HCT116 (cell line): ENCODE measurements around the gene PCBP3. TPM values are rescaled to one million over a fixed set of nuclear protein-coding genes. Genes with fewer than 3 reads are reported as not detected.

ENCODE experiments used
- ATAC-seq: fragments of 200-7000 bp; cut with Tn5 transposase; 2 replicates; pipeline ENCODE4 v1.9.1; 2020; ENCODE audit warnings: mild to moderate bottlenecking, moderate library complexity
- BruUV-seq: library from RNA; stranded (reverse); fragments of 400-500 nt; replicated peaks from 2 replicates; lab custom pipeline; 2021; lab: Mats Ljungman, UMichigan
- CTCF ChIA-PET: fragments of 300-600 bp; sonication (Branson Sonifier 250); formaldehyde crosslinking; loops from one replicate; lab custom pipeline; 2021; ENCODE audit warnings: antibody characterized with exemption; lab: Charles Lee
- POLR2A ChIA-PET: fragments of 300-600, 350-600 bp; sonication (Branson Sonifier 250); formaldehyde crosslinking; loops from one replicate; lab custom pipeline; 2021; ENCODE audit warnings: antibody characterized with exemption; lab: Charles Lee
- RAD21 ChIA-PET, 2 experiments: fragments of 300-600 bp; sonication (Branson Sonifier 250); formaldehyde crosslinking; loops; one replicate each; lab custom pipeline; 2023; ENCODE audit warnings: low total read pairs in 2 of 2; ENCODE audit not compliant: uncharacterized antibody in 2 of 2, unreplicated experiment in 2 of 2, low non-redundant PET in 1 of 2; lab: Charles Lee
- DNase-seq: peaks from one replicate; pipeline ENCODE4 v3.0.0-alpha.2; 2010; ENCODE audit warnings: low read depth, low spot score
- H2AFZ ChIP-seq: fragments of 200-600 bp; shearing (Covaris generic), sonication (generic); 2 replicates; pipeline ENCODE4 v1.6.1; 2017; ENCODE audit warnings: low read depth, mixed run types, mixed read lengths, antibody characterized with exemption, low read length; ENCODE audit not compliant: poor library complexity, severe bottlenecking
- H3K27ac ChIP-seq: 2 replicates; pipeline ENCODE4 v1.5.1; 2012; ENCODE audit warnings: low read depth, low read length
- H3K27me3 ChIP-seq: fragments of 200-600 bp; sonication (generic); 2 replicates; pipeline ENCODE4 v1.6.1; 2016; ENCODE audit warnings: mixed run types, low read length, mixed read lengths; ENCODE audit not compliant: insufficient read depth
- H3K36me3 ChIP-seq, 2 experiments: fragments of 200-500 bp in 1 of 2; fragments of 200-600 bp in 1 of 2; sonication (Bioruptor generic) in 1 of 2; sonication (generic) in 1 of 2; 2 replicates each; pipeline versions ENCODE4 v1.5.1 to v1.6.1; 2014 to 2016; ENCODE audit warnings: low read length in 2 of 2, inconsistent platforms in 1 of 2, mixed read lengths in 1 of 2, mixed run types in 1 of 2; ENCODE audit not compliant: insufficient read depth in 2 of 2, control insufficient read depth in 1 of 2
- H3K4me1 ChIP-seq, 2 experiments: fragments of 200-600 bp in 1 of 2; sonication (generic) in 1 of 2; 2 replicates each; pipeline versions ENCODE4 v1.5.1 to v1.6.1; 2012 to 2017; ENCODE audit warnings: low read length in 2 of 2, inconsistent platforms in 1 of 2, mild to moderate bottlenecking in 1 of 2, mixed read lengths in 1 of 2, mixed run types in 1 of 2, moderate library complexity in 1 of 2; ENCODE audit not compliant: insufficient read depth in 2 of 2, control insufficient read depth in 1 of 2
- H3K4me2 ChIP-seq: fragments of 200-600 bp; sonication (generic); 2 replicates; pipeline ENCODE4 v1.6.1; 2017; ENCODE audit warnings: mixed run types, low read length, mixed read lengths
- H3K4me3 ChIP-seq, 2 experiments: fragments of 200-600 bp in 1 of 2; sonication (generic) in 1 of 2; replicated peaks in 1 of 2; 2 replicates each; pipeline ENCODE4 v1.5.1; 2011 to 2016; ENCODE audit warnings: low read length in 2 of 2, control low read depth in 1 of 2, low read depth in 1 of 2, mild to moderate bottlenecking in 1 of 2, mixed read lengths in 1 of 2, mixed run types in 1 of 2
- H3K79me2 ChIP-seq: fragments of 200-600 bp; sonication (generic); 2 replicates; pipeline ENCODE4 v1.6.1; 2017; ENCODE audit warnings: mild to moderate bottlenecking, mixed run types, low read length, moderate library complexity, mixed read lengths; ENCODE audit not compliant: insufficient read depth
- H3K9ac ChIP-seq: fragments of 200-600 bp; sonication (generic); 2 replicates; pipeline ENCODE4 v1.6.1; 2016; ENCODE audit warnings: low read length, mixed read lengths
- H3K9me2 ChIP-seq: fragments of 200-600 bp; sonication (generic), shearing (Covaris generic); 2 replicates; pipeline ENCODE4 v1.6.1; 2017; ENCODE audit warnings: mixed run types, mild to moderate bottlenecking, moderate library complexity; ENCODE audit not compliant: insufficient read depth
- H3K9me3 ChIP-seq, 2 experiments: fragments of 200-500 bp in 1 of 2; fragments of 200-600 bp in 1 of 2; sonication (Bioruptor generic) in 1 of 2; sonication (generic) in 1 of 2; 2 replicates each; pipeline ENCODE4 v1.6.1; 2014 to 2017; ENCODE audit warnings: low read length in 2 of 2, mixed read lengths in 2 of 2, inconsistent platforms in 1 of 2, low read depth in 1 of 2, mild to moderate bottlenecking in 1 of 2, mixed run types in 1 of 2, moderate library complexity in 1 of 2; ENCODE audit not compliant: control insufficient read depth in 1 of 2, insufficient read depth in 1 of 2
- H4K20me1 ChIP-seq: fragments of 200-600 bp; sonication (generic), shearing (Covaris generic); 2 replicates; pipeline ENCODE4 v1.6.1; 2017; ENCODE audit warnings: mixed run types, mild to moderate bottlenecking, moderate library complexity; ENCODE audit not compliant: insufficient read depth
- CEBPB ChIP-seq: IDR thresholded peaks from 2 replicates; pipeline ENCODE4 v1.6.1; 2012; ENCODE audit warnings: low read depth
- EZH2 ChIP-seq: fragments of 200-600 bp; sonication (generic); IDR thresholded peaks from 2 replicates; pipeline ENCODE4 v1.6.1; 2017; ENCODE audit warnings: antibody characterized with exemption, mixed run types
- EZH2phosphoT487 ChIP-seq: fragments of 200-600 bp; IDR thresholded peaks from 2 replicates; pipeline ENCODE4 v1.6.1; 2018; ENCODE audit warnings: antibody characterized with exemption, borderline replicate concordance
- POLR2A ChIP-seq: IDR thresholded peaks from 2 replicates; pipeline ENCODE4 v1.7.0; 2011; ENCODE audit warnings: borderline replicate concordance; ENCODE audit not compliant: insufficient read depth, insufficient read length; ENCODE audit errors: extremely low read depth
- POLR2AphosphoS5 ChIP-seq: IDR thresholded peaks from 2 replicates; pipeline ENCODE4 v1.6.1; 2011; ENCODE audit warnings: mild to moderate bottlenecking, low read depth, low read length, moderate library complexity
- RAD21 ChIP-seq: IDR thresholded peaks from 2 replicates; pipeline ENCODE4 v1.6.1; 2012; ENCODE audit warnings: low read depth, mild to moderate bottlenecking
- SIN3A ChIP-seq: IDR thresholded peaks from 2 replicates; pipeline ENCODE4 v1.6.1; 2012; ENCODE audit warnings: low read depth
- SRF ChIP-seq: IDR thresholded peaks from 2 replicates; pipeline ENCODE4 v1.6.1; 2012; ENCODE audit warnings: low read depth
- YY1 ChIP-seq: IDR thresholded peaks from 2 replicates; pipeline ENCODE4 v1.6.1; 2011; ENCODE audit warnings: low read length, low read depth, moderate library complexity, mild to moderate bottlenecking; ENCODE audit not compliant: insufficient replicate concordance; ENCODE audit errors: extremely low read depth
- ZNF274 ChIP-seq: fragments of 200-500 bp; sonication (Bioruptor generic); IDR thresholded peaks from 2 replicates; pipeline ENCODE4 v1.6.1; 2014; ENCODE audit warnings: mild to moderate bottlenecking, low read depth, low read length, inconsistent platforms
- intact Hi-C: fragments of 100-400 bp; cut with micrococcal nuclease; formaldehyde crosslinking; loops from 2 replicates; pipeline ENCODE4 v1.10.0; 2022
- total RNA-seq: library from RNA; stranded (reverse); gene quantifications from one replicate; pipeline ENCODE4 v1.2.1, GENCODE V29; 2021; ENCODE audit not compliant: unreplicated experiment
- TF ChIP-seq, protein P1 (sequence below), 3 experiments: fragments of 200-600 bp in 1 of 3; sonication (generic) in 1 of 3; IDR thresholded peaks in 2 of 3; conservative IDR thresholded peaks in 1 of 3; 2 replicates each; pipeline ENCODE4 v1.5.1; 2012 to 2017; ENCODE audit warnings: low read depth in 2 of 3, low read length in 2 of 3, antibody characterized with exemption in 1 of 3, borderline replicate concordance in 1 of 3, control low read depth in 1 of 3, mild to moderate bottlenecking in 1 of 3, mixed read lengths in 1 of 3, mixed run types in 1 of 3, moderate library complexity in 1 of 3; ENCODE audit not compliant: insufficient read depth in 1 of 3
- TF ChIP-seq, protein P2 (sequence below): IDR thresholded peaks from 2 replicates; pipeline ENCODE4 v1.6.1; 2012
- TF ChIP-seq, protein P3 (sequence below): IDR thresholded peaks from 2 replicates; pipeline ENCODE4 v1.6.1; 2012

The PCBP3 gene
- total RNA-seq, 1 experiment from 2014 or later: 3.1 TPM

DNA sequence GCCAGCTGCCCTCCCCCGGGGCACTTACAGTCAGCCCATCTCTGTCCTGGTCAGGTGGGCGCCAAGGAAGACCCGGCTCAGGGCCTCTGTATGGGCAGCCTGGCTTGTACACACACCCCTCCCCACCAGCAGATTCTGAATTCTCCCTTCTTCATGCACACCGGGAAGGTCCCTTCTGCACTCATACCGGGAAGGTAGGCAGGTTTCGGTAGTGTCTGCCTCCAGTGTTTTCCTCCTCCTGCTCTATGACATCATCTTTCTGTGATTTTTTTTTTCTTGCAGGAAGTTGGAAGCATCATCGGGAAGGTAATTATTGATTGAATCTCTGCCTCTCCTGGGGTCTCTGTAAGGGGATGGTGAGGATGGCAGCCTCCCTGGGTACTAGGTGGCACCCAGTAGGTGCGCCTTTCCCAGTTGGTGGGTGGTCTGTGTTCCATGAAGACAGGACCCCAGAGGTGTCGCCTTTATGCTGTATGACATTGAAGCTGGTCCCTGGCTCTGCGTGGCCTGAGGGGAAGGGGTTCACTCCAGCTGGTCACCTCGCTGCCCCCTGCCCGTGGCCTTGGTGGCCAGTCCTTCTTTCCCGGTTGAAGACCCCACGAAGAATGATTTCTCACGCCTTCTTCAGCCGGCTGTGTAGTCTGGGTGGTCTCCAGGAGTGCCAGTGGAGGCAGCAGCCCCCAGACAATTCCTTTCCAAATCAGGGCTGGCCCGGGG lies 255.9 kb downstream of the PCBP3 start (continued):
- TF ChIP-seq, protein P1, sequence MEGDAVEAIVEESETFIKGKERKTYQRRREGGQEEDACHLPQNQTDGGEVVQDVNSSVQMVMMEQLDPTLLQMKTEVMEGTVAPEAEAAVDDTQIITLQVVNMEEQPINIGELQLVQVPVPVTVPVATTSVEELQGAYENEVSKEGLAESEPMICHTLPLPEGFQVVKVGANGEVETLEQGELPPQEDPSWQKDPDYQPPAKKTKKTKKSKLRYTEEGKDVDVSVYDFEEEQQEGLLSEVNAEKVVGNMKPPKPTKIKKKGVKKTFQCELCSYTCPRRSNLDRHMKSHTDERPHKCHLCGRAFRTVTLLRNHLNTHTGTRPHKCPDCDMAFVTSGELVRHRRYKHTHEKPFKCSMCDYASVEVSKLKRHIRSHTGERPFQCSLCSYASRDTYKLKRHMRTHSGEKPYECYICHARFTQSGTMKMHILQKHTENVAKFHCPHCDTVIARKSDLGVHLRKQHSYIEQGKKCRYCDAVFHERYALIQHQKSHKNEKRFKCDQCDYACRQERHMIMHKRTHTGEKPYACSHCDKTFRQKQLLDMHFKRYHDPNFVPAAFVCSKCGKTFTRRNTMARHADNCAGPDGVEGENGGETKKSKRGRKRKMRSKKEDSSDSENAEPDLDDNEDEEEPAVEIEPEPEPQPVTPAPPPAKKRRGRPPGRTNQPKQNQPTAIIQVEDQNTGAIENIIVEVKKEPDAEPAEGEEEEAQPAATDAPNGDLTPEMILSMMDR (IDR thresholded peaks at IDR 0.05 in 2 of 3, conservative IDR thresholded peaks at IDR 0.05 in 1 of 3; ENCODE audit: borderline replicate concordance in 1 of 3, insufficient read depth in 1 of 3, low read depth in 2 of 3, low read length in 2 of 3): no peak
- TF ChIP-seq, all 23 proteins: peak for 0

GRCh38 chr21:45900034-45900868 lies 256.7 kb downstream of the PCBP3 start:
- BruUV-seq: no TSS peak
- ChIA-PET POLR2A (no interaction called here), RAD21 (no interaction called here), CTCF (no interaction called here)
- no peaks in the 10 kb centered on the region for H3K9me3 ChIP-seq
- no peaks in the 10 kb centered on the region for H3K9me2 ChIP-seq
- no peaks in the 10 kb centered on the region for H3K36me3 ChIP-seq
- no peaks in the 10 kb centered on the region for H4K20me1 ChIP-seq
- DNase-seq (no peak), ATAC-seq (no peak)
- no peaks in the 10 kb centered on the region for H3K79me2 ChIP-seq
- no peak overlapping the region for H2AFZ ChIP-seq
- no peak overlapping the region for H3K4me2 ChIP-seq
- H3K4me1 ChIP-seq: no peaks in the 10 kb centered on the region
- intact Hi-C loops: no loop called here
- H3K27ac ChIP-seq: no peak overlapping the region
- no peak for TF ChIP-seq YY1
- TF ChIP-seq EZH2phosphoT487: no peak
- TF ChIP-seq POLR2A: no peak
- TF ChIP-seq RAD21: no peak
- no peak for TF ChIP-seq SRF
- TF ChIP-seq POLR2AphosphoS5: no peak
- no peak for TF ChIP-seq EZH2
- no peak for TF ChIP-seq SIN3A
- TF ChIP-seq, protein P1 (IDR thresholded peaks at IDR 0.05 in 2 of 3, conservative IDR thresholded peaks at IDR 0.05 in 1 of 3; ENCODE audit: borderline replicate concordance in 1 of 3, insufficient read depth in 1 of 3, low read depth in 2 of 3, low read length in 2 of 3): no peak
- TF ChIP-seq, protein P2, sequence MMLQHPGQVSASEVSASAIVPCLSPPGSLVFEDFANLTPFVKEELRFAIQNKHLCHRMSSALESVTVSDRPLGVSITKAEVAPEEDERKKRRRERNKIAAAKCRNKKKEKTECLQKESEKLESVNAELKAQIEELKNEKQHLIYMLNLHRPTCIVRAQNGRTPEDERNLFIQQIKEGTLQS: no peak
- no peak for TF ChIP-seq ZNF274
- no peak for TF ChIP-seq CEBPB
- TF ChIP-seq, protein P3, sequence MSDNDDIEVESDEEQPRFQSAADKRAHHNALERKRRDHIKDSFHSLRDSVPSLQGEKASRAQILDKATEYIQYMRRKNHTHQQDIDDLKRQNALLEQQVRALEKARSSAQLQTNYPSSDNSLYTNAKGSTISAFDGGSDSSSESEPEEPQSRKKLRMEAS: no peak
- H3K27me3 ChIP-seq: no peaks in the 10 kb centered on the region
- H3K4me3 ChIP-seq: no peak overlapping the region
- no peak overlapping the region for H3K9ac ChIP-seq
